ENCODE results near the gene RNF148.
"Not testable (repeated sequence)": the region's sequence is repeated elsewhere in the genome, so short reads cannot be mapped to it uniquely, and the experiment has no call there.

RNF148 gene

DNA sequence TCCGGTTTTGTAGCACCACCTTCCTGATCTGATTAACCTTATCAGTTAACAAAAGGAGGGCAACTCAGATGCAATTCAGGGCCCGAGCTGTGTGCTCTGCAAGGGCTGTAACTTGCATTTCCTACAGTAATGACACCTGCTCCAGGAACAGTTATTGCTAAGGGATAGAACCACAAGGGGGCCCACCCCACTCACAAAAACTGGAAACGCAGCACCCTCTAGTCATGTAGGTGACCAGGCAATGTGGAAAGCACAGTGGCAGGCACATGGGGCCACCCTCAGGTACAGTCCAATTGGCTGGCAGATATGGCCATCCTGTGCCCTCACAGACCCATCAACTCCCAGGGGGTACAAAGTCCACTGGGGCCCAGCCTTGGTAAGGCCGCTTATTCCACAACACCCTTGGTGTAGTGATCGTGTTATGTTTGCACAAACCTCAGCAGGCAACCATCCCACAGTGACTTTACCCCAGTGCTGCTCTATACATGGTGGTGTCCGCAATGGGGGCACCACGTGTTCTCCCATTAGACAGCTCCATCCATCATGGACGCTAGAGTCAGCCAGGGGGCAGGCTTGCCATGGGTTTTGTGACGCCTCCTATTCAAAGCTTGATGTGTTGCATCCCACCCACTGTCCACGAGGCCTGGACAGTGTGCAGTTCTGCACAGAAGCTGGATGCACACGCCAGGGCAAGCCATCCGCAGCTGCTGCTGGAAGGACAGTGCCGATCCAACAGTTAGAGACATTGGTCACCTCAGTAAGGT is 13.2 kb downstream of the RNF148 start:
- no peak for DNase-seq

DNA sequence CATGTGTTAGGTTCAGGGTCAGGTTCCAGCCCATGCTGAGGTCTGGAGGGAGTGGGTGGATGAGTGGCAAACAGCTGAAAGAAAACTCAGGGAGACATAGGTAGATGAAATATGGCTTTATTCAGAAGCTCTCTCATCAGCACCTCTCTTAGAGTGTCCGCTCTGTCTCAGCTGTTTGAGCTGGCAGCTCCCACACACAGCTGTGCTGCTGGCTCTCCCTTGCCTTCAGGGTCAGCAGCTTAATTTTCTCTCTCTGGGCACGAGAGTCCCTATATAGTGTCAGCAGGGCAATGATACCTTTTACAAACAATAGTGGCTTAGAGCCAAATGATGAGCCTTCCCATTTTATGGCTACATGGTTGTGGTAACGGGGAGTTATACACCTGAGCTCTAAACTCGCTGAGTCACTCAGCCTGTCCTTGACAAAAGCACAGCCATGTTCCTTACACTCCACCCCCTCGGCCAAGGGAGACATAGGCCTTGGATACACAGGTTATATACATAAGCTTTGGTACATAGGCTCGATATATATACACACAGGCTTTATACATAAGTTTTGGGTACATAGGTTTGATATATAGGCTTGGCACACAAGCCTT is 14.2 kb downstream of the RNF148 start:
- no peak for DNase-seq

DNA sequence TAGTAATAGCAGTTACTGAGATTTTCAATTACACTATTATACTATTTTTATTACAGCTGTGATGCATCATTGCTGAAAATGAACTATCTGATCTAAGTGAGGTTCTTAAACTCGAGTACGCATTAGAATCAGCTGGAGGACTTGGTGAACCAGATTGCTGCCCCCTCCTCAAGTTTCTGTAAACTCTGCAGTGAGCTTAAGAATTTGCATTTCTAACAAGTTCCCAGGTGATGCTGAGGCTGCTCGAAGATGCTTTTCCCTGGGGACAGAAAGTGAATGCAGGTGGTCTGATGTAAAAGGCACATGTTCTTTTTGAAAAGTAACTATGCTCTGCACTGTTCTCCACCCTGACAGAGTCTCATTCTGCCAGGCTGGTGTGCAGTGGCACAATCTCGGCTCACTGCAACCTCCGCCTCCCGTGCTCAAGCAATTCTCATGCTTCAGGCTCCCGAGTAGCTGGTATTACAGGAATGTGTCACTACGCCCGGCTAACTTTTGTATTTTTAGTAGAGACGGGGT is 16.3 kb downstream of the RNF148 start:
- no peak for DNase-seq

DNA sequence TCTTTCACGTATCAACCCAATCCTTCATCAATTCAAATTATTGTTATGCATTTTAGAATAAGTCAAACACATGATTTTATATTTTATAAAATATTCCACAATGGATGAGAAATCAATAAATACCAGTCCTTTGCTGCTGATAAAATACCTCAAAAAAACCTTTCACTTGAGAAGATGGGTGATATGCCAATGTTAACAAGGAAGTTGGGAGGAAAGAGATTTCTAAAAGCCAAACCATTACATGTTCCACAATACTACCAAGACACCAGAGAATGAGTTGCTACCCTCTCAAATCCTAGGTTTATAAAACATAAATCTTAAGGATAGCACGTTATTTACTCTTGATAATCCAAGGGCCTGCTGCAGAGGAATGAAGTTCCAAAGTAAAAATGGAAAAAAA is 18.2 kb downstream of the RNF148 start:
- DNase-seq = no peak

DNA sequence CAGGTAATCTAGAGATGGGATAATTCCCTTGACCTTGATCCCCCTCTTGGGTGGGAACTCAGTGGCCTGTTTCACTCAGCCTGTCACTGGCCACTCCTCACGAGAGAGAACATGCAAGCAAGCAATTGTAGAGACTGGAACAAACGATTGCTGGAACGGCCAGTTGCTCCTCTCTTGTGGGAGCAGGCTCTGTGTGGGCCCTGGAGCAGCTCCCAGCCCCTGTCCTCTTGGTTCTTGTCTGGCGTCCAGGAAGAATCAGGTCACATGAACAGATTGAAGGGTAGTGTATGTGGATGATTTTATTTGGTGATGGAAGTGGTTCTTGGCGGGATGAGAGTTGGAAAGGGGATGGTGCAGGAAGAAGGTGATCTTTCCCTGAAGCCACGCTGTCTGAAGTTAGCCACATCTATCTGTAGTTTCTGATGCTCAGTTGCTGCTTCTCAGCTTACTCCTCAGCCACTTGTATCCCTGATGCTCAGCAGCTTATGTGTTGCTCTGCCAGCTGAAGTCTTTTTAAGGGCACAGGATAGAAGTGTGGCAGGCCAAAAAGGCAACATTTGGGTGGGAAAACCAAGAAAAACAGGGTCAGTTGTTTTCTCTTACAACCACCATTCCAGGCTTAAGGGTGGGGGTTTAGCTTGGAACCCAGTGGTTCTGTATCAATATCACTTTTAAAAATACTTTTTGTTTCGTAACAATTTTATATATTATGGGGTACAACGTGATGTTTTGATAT is 19.7 kb downstream of the RNF148 start:
- no peak for DNase-seq

DNA sequence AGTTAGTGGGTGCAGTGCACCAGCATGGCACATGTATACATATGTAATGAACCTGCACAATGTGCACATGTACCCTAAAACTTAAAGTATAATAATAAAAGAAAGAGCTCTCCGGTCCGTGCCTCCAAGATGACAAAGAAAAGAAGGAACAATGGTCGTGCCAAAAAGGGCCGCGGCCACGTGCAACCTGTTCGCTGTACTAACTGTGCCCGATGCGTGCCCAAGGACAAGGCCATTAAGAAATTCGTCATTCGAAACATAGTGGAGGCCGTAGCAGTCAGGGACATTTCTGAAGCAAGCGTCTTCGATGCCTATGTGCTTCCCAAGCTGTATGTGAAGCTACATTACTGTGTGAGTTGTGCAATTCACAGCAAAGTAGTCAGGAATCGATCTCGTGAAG is 21.5 kb downstream of the RNF148 start:
- DNase-seq = not testable (repeated sequence)

DNA sequence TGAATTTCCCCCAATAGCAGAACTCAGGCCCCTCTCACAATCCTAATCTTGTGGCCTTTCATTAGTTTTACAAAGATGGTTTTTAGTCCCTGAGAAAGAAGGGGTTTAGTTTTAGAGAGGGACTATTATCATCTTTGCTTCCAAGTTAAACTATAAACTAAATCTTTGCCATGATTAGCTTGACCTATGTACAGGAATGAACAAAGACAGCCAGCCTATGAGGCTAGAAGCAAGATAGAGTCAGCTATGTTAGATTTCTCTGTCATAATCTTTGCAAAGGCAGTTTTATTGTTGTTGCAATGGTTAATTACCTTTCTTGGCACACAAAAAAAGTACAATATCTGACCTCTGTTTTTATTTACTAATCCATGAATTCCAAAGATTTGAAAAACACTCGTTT is 22.9 kb downstream of the RNF148 start:
- DNase-seq = no peak

DNA sequence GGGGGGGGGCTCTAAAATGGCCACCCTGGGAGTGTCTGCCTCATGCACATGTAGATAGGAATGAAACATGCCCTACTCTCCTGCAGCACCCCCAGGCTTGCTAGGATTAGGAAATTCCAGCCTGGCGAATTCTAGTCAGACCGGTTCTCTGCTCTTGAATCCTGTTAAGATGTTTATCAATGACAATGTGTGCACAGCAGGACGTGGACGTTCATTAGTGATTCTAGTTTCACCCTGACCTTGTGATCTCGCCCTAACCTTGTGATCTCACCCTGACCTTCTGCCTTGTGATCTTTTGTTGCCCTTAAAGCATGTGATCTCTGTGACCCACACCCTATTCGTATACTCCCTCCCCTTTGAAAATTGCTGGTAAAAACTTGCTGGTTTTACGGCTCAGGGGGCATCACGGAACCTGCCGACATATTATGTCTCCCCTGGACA is 23.4 kb downstream of the RNF148 start:
- not testable (repeated sequence) for DNase-seq

DNA sequence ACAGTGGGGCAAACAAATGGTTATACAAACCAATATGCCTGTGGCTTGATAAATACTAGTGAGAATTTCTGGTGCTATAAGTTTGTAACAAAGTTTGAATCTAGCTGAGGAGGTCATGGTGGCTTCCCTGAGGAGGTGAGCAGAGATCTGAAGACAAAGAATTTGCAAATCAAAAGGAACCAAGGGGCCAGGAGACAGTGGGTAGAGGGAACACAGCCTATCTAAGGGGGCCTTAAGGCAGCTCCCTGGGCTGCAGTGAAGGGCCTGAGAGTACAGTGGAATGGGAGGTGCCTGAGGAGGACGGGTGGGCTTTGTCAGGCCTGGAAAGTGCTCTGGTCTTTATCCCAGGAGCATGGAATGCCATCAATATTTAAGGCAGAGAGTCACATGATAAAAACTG is 25.6 kb downstream of the RNF148 start:
- DNase-seq = no peak

DNA sequence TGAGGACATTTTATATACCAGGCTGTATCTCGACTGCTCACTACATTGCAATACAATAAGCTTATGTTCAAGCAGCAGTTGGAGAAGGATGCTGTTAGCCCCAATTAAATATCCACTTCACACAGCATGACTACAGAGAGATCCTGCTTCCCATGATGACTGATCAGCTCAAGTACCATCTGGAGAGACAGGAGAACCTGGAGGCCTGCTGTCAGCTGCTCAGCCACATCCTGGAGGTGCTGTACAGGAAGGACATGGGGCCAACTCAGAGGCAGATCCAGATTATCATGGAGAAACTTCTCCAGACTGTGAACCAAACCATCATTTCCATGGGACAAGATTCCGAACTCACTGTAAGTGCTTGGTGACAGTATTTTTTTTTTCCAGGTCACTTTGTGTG is 26.3 kb downstream of the RNF148 start:
- DNase-seq = no peak

DNA sequence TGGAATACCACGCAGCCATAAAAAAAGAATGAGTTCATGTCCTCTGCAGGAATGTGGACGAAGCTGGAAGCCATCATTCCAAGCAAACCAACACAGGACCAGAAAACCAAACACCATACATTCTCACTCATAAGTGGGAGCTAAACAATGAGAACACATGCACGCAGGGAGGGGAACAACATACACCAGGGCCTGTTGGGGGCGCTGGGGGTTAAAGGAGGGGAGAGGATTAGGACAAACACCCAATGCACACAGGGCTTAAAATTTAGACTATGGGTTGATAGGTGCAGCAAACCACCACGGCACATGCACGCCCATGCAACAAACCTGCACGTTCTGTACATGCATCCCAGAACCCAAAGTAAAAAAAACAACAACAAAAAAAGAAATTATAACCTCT is 27.1 kb downstream of the RNF148 start:
- no peak for DNase-seq

DNA sequence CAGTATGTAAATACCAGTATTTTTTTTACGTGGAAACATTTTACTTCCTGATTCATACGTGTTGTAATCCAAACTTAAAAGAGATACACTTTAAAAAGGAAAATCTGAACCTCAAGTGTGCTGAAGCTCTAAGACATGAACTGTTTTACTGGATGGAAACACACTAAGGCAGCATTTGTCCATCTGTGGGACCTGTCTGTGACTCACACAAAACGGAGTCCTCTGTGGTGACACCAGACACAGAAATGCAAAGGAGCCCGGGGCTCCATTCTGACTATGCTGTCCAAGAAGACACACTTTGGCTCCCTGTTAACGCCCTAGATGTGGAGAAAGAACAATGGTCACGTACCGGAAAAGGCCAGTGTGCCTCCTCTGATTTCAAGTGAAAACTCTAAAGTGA is 27.7 kb downstream of the RNF148 start:
- no peak for DNase-seq

DNA sequence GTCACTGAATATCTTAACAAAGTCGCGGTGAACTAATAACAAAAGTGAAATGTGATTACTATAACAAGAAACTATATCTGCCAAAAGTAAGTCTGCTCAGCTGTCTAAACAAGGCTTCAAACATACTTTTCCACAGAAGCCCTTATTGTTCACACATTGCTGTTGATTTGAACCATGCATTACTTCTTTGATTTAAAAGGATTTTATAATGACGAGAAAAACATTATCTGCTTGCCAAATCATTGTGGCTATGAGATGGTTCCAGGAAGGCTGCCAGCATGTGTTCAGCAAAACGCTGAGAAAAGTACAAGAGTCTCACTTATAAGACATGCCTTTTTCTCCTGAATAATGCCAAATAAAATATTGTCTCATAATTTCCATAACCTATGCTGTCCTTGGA is 28.2 kb downstream of the RNF148 start:
- DNase-seq = no peak

DNA sequence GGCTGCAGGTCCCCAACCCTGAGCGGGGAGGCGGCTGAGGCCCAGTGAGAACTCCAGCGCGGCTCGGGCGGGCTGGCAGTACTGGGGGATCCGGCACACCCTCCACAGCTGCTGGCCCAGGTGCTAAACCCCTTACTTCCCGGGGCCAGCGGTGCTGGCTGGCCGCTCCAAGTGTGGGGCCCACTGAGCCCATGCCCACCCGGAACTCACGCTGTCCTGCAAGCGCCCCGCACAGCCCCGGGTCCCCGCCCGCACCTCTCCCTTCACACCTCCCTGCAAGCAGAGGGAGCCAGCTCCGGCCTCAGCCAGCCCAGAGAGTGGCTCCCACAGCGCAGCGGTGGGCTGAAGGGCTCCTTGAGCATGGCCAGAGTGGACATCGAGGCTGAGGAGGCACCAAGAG is 28.8 kb downstream of the RNF148 start:
- no peak for DNase-seq

DNA sequence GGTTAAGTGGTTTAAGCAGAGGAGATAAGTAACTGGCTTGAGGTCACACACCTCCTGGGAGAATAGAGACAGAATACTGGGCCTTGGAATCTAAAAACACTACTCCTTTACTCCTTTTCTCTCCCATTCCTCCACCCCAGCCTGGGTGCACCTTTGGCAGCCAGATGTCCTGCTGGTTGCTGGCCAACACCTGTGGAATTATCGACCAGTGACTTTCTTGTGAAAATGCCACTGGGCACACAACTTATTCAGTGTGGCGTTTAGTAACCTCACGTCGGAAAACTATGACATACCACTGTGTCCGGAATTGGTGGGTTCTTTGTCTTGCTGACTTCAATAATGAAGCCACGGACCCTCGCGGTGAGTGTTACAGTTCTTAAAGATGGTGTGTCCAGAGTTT is 30.2 kb downstream of the RNF148 start:
- DNase-seq = no peak

DNA sequence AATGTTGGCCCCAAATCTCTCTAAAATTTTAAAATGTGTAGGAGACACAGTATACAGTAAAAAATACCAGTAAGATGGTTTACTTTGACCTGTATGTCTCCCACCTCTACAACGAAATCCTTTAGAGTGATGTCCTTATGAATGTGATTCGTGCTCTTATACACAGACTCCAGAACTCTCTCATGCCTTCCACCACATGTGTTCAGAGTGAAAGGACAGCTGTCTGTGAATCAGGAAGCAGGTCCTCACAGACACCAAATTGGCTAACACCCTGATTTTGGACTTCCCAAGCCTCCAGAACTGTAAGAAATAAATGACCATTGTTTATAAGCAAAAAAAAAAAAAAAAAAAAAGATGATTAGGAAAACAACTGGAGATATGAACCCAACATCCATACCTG is 39.0 kb downstream of the RNF148 start:
- DNase-seq = no peak

DNA sequence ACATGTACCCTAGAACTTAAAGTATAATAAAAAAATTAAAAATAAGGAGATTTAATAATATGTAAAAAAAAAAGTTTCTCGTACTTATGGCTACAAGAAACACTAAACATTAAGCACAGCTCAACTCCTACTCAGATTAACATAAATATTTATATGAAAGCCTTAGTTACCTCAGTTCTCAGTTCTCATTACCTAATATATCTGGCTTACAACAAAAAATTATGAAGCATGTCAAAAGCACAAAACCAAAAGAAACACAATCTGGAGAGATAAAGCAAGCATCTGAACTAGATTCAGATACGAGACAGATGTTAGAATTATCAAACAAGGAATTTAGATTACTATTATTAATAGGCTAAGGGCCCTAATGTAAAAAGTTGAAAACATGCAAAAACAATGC is 43.9 kb downstream of the RNF148 start:
- no peak for DNase-seq

DNA sequence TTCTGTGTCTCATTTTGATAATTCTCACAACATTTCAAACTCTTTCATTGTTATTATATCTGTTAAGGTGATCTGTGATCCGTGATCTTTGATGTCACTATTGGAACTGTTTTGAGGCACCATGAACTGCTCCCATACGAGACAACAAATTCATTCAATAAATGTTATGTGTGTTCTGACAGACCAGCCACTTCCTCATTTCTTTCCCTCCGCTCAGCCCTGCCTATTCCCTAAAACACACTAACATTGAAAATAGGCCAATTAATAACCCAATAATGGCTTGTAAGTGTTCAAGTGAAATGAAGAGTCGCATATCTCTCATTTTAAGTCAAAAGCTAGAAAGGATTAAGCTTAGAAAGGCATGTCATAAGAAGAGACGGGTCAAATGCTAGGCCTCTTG is 49.0 kb downstream of the RNF148 start:
- DNase-seq = no peak

DNA sequence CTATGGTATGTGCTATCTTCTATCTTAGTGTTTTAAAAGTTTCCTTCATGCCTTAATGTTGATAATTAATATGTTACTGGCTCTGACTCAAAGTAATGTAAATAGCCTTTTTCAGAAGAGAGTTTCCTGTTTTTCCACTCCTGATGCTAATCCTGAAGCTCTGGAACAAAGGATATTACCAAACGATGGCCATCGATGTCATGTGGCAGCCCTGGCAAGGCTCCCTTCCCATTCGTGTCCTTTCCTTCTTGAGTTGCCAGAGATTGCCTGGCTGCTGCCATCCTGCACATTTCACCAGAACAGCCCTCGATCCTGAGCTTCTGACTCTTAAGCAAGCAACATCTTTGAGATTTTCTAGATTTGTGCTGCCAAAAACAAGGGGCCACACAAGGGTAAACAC is 49.8 kb downstream of the RNF148 start:
- no peak for DNase-seq

Measured in retina (tissue), 1 donor.